Measurements from ENCODE around the gene SHC2.
"Not testable (repeated sequence)": the region's sequence is repeated elsewhere in the genome, so short reads cannot be mapped to it uniquely, and the experiment has no call there.

The SHC2 gene

DNA sequence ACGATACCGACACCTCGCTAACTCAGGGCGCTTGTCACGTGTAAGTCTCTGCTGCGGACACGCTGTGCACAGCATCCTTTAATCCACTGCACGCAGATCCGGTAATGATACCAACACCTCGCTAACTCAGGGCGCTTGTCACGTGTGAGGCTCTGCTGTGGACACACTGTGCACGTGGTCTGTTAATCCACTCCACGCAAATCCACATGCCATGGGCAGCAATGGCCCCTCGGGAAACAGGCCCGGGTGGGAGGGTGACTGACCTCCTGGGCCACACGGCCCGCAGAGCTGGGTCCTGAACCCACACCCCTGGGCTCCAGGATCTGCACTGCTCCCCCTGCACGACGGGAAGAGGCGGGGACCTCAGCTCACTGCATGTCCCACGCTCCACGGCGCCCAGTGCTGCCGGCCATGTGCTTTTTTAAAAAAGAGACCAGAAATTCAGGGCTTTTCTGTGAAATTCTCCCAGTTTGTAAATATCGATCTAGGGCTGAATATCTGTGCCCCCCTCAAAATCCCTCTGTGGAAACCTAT lies 16.1 kb downstream of the SHC2 start:
- DNase-seq: no peak

DNA sequence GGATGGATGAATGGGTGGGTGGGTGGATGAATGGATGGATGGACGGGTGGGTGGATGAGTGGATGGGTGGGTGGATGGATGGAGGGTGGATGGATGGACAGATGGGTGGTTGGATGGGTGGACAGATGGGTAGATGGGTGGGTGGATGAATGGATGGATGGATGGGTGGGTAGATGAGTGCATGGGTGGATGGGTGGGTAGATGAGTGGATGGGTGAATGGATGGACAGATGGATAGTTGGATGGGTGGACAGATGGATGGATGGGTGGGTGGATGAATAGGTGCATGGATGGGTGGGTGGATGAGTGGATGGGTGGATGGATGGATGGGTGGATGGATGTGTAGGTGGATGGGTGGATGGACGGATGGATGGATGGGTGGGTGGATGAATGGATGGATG lies 17.8 kb downstream of the SHC2 start:
- no peak for DNase-seq

DNA sequence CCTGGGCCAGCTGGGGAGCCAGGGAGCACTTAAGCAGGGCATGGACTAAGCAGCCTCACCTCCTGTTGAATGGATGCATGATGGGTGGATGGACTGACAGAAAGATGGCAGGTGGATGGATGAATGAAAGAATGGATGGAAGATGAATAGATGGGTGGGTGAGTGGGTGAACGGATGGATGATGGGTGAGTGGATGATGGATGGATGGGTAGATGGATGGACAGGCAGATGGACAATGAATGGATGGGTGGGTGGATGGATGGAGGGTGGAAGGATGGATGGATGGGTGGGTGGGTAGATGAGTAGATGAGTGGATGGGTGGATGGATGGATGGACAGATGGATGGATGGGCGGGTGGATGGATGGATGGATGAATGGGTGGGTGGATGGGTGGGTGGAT lies 18.7 kb downstream of the SHC2 start:
- DNase-seq: no peak

DNA sequence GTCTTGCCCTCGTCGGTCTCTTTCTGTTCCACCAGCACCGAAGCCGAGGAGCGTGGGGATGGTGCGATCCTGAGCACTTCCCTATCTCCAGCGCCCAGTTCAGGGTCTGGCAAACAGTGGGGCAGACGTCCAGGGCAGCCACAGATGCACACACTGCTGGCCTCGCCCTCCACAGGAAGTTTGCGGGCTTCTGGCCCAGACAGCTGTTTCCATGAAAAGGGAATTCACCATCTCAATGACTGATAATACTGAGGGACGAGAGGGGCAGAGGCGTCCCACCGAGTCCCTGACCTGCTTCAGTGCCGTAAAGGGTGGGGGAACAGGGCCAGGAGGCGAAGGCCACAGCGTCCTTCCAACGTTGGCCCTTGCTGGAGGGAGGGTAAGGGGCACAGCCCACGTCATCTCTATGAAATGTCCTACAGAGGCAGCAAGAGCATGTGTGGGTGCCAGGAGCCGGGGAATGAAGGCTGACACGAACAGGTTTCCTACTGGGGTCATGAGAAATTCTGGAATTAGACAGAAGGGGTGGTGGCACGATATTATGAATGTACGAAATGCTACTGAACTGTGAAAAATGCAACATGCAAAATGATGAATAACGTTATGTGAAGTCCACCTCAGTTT lies 19.5 kb downstream of the SHC2 start:
- no peak for DNase-seq

DNA sequence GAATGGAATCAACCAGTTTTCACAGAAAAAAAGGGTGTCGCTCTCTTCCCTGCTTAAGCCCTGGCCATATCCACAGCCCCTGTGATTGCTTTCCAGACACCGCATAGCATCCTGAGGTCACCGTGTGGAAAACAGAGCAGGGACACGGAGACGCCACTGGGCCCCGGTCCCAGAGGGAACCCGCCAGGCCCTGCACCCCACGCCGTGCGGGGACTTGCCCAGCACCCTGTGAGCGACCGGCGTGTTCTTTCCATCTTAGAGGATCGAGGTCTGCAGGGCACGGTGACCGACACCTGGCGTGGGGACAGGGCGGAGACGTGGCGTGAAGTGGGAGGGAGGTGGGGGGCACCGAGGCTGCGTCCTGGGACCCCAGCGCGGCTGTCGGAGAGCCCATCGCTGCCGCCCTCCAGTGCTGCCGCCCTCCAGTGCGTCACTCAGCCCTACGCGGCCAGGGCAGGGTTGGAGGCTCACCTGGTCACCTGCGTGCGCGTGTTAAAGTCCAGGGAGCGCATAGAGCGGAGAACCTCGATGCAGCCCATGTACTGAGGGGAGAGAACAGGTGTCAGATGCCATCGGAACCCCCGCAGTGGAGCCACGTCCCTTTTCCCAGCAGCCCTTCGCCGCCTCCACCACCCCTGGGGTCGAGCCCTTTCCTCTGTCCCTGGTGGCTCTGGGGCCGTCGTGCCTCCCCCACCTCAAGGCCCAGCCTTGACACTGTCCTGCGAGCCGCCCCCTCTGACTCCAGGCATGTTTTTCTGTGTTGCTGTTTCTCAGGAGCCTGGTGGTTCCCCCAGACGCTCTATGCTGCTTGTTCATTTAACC lies 20.2 kb downstream of the SHC2 start:
- DNase-seq: no peak

DNA sequence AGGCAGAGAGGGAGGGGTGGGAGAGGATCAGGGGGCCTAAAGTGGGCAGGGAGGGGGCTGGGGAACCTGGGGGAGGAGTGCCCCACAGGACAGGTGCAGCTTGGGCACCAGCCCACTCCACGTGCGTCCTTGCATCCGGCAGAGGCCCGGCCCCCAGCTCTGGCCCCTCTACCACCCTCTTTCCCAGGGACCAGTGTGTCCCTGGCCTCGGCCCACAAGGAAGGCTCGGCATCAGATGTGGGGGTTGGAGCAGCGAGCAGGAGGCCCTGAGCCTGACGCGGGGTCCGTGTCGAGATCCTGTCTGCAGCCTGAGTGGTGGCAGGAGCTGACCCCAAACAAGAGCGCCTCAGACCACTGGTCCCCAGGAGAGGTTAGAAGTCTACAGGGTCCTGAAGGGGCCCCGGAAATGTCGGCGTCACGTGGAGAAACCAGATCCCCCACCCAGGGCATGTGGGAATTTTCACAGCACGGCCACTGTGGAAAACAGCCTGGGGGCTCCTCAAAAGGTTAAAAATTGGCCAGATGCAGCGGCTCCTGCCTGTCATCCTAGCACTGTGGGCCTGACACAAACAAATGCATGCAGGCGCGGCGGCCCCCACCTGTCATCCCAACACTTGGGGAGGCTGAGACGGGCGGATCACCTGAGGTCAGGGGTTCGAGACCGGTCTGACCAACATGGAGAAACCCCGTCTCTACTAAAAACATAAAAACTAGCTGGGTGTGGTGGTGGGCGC lies 21.5 kb downstream of the SHC2 start:
- no peak for DNase-seq

DNA sequence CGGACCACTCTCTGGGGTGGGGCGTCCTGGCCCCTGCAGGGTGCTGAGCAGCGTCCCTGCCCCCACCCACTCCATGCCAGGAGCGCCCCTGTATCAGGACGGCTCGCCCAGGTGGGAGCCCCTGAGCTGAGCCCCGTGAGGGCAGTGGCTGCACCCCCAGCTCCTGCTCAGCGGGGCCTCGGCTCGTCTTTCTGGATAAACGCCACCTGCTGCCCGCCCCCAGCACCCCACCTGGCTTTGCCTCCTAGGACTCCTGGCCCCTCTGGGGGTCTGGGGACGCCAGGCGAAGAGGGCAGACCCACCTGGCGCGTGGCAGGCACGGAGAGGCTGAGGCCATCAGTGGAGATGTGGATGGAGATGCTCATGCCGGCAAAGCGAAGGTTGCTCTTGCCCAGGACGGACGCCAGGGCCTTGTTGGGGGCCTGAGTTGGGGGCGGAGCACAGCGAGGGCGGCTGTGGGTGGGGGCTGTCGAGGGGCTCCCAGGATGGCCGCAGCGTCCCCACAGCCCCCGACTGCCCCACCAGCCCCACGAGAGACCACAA lies 22.3 kb downstream of the SHC2 start:
- DNase-seq: no peak

DNA sequence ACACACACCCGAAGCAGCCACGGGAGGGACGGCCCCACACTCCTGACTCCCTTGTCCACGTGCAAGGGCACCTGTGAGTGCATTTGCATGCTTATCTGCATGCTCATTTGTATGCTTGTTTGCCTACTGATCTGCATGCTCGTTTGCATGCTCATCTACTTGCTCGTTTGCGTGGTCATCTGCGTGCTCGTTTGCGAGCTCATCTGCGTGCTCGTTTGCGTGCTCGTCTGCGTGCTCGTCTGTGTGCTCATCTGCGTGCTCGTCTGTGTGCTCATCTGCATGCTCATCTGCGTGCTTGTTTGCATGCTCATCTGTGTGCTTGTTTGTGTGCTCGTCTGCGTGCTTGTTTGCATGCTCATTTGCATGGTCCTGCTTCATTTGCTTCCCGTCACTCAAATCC lies 23.8 kb downstream of the SHC2 start:
- no peak for DNase-seq

DNA sequence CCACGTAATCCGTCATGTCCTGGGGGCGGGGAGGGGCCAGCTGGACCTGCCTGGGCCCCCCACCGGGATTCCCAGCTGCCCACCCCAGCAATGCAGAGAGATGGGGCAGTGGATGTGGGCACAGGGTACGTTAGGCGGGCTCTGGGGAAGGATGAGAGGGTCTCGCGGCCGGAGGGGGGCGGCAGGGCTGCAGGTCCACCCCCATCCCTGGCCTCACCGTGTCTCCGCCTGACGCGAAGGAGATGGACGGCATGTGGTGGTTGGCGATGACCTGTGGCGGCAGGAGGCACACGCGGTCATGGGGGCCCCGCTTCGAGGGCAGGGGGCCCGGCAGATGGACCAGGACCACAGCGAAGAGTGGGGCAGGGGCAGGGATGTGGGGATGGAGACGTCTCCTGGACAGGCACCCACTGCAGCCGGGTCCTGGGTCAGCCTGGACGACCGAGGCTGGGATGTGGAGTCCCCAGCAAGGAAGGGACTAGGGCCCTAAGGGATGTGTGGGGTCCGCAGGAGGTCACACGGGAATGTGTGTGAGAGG lies 24.4 kb downstream of the SHC2 start:
- no peak for DNase-seq

DNA sequence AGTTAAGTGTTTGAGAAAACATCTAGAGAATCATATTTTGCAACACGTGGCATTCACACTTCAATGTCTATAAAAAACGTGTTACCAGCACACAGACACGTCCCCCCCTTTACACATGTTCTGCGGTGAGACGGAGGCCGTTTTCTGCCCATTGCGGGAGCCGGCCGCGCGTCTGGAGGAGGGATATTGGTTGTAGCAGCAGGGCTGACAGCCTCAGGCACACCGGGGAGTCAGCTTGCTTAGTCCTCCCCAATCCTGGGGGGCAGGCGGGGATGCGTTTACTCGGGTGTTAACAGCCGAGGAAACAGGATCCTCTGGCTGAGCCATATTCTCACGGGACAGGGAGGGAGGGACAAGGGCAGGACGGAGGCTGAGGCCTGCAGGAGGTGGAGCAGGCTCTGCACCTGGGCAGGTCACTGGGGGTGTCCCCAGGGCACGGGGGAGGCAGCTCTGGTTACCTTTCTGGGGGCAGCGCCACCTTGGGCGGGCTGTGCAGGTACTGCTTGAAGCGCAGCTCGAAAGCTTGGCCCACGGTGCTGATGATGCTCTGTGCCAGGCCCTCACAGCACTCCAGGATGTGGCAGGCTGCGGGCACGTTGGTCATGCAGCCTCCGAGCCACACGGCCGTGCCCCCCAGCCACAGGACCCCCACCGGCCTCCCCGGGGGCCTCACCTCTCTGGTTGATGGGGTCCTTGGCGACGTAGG lies 25.0 kb downstream of the SHC2 start:
- no peak for DNase-seq

DNA sequence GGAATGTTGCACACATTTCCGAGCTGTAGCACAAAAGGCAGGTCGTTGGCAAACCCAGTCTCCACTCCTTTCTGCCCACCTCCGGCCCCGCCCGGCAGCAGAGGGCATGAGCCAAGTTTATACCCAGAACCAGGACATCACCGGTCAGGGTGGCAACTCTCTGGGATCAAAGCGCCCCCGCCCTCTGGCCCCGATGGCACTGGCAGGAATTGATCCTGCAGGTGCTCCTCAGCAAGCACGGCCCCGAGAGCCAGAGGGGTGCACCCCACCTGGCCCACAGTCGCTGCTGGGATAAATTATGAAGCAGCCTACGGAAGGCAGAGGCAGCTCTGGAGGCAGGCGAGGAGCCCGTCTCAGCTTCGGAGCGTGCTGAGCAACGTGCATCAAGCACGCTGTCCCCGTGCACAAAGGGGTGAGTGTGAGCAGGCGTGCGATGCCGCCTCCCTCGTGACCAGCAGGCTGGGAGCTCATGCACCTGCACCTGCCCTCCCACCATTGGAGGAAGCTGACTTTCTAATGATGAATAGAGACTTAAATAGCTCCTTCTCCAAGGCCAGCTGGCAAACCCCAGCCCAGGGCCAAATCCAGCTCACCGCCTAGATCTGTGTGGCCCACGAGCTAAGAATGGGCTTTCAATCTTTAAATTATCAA lies 25.7 kb downstream of the SHC2 start:
- no peak for DNase-seq

DNA sequence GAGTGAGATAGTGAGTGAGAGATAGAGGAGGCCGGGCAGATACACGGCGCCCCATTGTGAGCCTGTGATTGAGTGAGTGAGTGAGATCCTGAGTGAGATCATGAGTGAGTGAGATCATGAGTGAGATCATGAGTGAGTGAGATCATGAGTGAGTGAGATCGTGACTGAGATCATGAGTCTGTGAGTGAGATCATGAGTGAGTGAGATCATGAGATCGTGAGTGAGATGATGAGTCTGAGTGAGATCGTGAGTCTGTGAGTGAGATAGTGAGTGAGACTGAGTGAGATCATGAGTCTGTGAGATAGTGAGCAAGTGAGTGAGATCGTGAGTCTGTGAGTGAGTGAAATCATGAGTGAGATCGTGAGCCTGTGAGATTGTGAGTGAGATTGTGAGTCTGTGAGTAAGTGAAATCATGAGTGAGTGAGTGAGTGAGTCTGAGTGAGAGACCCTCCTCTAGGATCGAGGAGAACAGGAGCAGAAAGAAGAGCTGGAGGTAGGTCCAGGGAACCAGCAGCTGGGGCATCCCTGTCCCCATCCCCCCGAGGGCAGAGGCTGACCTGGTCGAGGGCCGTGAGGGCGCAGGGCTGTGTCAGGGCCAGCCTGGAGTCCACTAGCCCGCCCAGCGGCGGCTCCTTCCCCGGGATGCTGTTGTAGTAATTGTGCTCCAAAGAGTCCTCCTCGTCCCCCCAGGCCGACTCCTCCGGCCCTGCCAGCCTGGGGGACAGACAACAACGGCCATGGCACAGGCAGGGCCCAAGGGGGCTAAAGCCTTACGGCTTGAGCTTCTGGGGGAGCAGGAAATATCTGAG lies 26.5 kb downstream of the SHC2 start:
- DNase-seq: no peak

DNA sequence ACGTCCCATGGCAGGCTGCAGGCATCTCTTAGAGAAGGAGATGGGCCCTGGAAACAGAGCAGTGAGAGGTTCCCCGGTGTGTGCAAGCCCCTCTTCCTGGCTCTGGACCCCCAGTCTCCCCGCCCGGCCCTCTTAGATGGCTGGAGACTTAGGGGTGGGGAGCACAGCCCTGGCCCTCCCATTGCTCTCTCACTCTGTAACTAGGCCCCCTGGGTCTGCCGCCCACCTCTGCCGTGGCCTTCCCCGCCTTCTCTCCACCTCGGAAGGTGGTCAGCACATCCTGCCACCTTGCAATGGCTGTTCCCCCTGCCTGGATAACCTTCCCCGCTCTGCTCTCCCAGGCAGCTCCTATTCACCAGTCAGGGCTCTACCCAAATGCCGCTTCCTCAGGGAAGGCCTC lies 30.1 kb downstream of the SHC2 start:
- no peak for DNase-seq

DNA sequence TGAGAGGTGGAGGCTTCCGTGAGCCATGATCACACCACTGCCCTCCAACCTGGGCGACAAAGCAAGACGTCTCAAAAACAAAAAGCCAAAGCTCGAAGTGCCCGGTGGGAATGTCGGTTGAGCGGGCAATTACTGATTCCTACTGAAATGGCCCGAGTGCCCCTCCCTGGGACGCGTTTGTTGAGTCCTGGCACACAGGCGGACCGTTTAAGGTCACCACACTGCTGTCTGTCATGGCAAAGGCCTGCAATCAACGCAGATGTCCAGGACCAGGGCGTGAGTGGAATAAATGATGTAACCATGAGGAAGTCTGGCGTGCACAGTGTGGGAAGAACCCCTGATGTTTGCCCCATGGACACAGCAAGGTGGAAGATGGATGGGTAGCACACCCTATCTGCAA lies 32.7 kb downstream of the SHC2 start:
- no peak for DNase-seq

DNA sequence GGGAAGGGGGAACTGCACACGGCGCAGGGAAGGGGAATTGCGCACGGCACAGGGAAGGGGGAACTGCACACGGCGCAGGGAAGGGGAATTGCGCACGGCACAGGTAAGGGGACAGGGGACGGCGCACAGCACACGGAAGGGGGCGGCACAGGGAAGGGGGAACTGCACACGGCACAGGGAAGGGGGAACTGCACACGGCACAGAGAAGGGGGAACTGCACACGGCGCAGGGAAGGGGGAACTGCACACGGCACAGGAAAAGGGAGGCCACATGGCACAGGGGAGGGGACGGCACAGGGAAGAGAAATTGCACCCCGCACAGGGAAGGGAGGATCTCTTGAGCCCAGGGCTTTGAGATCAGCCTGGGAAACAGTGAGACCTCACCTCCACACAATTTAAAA lies 33.2 kb downstream of the SHC2 start:
- not testable (repeated sequence) for DNase-seq

DNA sequence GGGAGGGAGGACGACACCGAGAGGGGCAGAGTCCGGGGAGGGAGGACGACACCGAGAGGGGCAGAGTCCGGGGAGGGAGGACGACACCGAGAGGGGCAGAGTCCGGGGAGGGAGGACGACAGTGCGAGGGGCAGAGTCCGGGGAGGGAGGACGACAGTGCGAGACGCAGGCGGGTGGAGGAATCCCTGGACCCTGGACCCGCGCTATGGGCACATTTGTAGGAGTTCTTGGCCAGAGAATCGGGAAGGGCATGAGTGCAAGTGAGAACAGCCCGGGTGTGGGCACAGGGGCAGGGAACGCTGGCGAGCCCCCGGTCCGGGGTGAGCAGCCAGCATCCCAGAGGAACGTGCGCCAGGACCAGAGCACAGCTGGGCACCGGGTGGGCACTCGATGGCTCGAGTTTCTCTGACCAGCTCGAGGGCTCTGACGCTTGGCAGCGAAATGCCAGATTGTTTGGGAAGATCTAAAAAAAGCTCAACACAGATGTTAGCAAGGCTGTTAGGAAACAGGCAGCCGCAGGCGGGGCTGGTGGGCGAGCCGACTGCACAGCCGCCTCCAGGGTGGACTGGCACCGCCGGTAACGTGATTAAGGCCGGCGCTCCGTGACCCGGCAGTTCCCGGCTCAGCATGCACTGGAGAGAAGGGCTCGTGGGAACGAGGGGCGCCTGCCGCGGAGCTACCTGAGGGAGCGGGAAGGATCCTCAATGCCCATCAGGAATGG lies 33.9 kb downstream of the SHC2 start:
- DNase-seq: no peak

DNA sequence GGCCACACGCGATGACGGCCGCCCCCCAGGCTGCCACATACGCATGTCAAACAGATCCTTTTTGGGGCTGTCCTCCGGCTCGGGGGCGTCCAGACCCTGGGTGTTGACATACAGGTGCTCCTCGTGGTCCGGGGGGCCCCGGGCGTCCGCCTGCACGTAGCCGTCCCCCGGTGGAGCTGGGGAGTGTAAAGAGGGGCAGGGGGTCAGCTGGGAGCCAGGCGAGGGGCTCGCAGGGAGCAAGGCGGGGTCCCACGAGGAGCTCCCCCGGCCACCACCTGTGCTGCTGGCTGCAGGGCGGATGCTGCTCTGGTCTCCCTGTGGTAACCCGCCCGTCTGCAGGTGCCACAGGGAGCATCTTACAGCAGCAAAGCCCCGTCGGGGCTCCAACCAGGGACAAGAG lies 35.8 kb downstream of the SHC2 start:
- no peak for DNase-seq

DNA sequence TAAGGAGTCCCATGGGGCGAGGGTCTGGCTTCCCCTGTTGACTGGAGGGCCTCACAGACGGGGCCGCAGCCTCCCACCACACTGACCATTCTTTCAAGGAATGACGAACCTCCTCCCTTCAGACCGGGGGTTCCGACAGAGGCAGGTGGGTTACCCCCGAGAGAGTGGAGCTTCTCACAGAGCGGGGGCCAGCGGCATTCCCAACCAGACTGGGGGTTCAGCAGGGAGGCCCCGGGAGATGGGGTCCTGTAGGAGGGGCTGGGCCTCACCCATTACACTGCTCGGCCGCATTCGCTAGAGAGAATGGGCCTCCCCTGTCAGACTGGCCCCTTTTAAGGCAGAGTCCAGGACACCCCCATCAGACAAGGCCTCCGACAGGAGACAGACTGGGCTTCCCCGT lies 36.3 kb downstream of the SHC2 start:
- no peak for DNase-seq

DNA sequence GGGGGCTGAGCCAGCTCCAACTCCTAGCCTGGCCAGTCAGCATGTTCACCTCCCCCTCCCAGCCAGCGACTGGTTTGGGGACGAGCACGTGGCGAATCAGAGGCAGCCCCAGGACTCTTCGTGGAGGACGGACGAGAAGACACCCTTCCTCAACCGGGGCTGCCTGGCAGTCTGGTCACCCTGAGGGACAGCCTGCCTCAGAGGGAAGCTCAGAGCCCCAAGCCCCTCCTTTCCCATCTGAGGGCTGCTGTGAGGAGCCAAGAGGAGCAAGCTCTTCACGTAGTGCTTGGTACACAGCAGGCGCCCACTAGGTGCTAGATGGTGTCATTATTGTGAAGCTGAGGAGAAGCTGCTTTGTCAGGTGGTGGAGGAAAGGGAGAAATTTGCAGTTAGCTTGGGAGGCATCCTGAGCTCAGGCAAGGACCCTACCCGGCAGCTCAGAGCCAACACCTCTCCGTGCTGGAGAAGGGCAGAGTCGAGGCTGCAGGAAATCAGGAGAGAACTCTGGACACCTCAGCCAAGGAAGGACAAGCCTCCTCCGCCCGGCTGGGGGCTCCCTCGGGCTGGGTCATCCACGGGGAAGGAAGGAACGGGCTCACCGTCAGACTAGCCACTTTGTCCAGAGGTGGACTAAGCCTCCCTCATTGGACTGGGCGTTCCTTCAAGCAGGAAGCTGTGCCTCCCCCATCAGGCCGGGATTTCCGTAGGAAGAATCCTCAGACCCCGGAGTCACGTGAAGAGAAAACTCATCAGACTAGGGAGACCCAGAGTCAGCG lies 37.0 kb downstream of the SHC2 start:
- DNase-seq: no peak

DNA sequence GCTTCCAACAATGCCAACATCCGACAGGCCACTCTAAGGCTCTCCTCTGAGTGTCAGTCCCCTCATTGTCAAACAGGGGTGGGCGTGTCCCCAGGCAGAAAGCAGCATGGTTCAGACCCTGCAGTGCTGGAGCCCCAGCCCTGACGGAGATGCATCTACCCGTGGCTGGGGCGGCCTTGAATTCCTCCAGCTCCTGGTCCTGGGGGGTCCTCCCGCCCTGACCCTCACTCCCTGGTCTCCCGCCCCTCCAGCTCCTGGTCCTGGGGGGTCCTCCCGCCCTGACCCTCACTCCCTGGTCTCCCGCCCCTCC lies 38.0 kb downstream of the SHC2 start:
- not testable (repeated sequence) for DNase-seq
